ENCODE results near the gene TMEM245. TPM values are rescaled to one million over a fixed set of nuclear protein-coding genes. Genes with fewer than 3 reads are reported as not detected.
"Not testable (repeated sequence)": the region's sequence is repeated elsewhere in the genome, so short reads cannot be mapped to it uniquely, and the experiment has no call there.

Gene TMEM245
- total RNA-seq, 1 experiment from 2014 or later: 37.2 TPM

GRCh38 chr9:109072133-109072692 lies 47.5 kb downstream of the TMEM245 start:
- DNase-seq (ENCODE audit: low read depth): no peak

GRCh38 chr9:109068764-109069163 lies 51.0 kb downstream of the TMEM245 start:
- DNase-seq (ENCODE audit: low read depth): no peak

- DNase-seq (ENCODE audit: low read depth): peak; percentile 87
Observed at GRCh38 chr9:109064963-109065702, 54.6 kb downstream of the TMEM245 start.

GRCh38 chr9:109063760-109064159 lies 56.0 kb downstream of the TMEM245 start:
- peak; percentile 63 for DNase-seq (ENCODE audit: low read depth)

GRCh38 chr9:109062543-109062942 lies 57.2 kb downstream of the TMEM245 start:
- no peak for DNase-seq (ENCODE audit: low read depth)

GRCh38 chr9:109060191-109060590 lies 59.6 kb downstream of the TMEM245 start:
- DNase-seq (ENCODE audit: low read depth): no peak

- not testable (repeated sequence) for DNase-seq (ENCODE audit: low read depth)
Observed at GRCh38 chr9:109053121-109053520, 66.6 kb downstream of the TMEM245 start.

GRCh38 chr9:109052416-109052815 lies 67.3 kb downstream of the TMEM245 start:
- DNase-seq (ENCODE audit: low read depth): no peak

- no peak for DNase-seq (ENCODE audit: low read depth)
Observed at GRCh38 chr9:109051733-109052132, 68.0 kb downstream of the TMEM245 start.

GRCh38 chr9:109050444-109050843 lies 69.3 kb downstream of the TMEM245 start:
- no peak for DNase-seq (ENCODE audit: low read depth)

GRCh38 chr9:109048822-109049221 lies 70.9 kb downstream of the TMEM245 start:
- DNase-seq (ENCODE audit: low read depth): no peak

GRCh38 chr9:109047259-109047658 lies 72.5 kb downstream of the TMEM245 start:
- DNase-seq (ENCODE audit: low read depth): no peak

GRCh38 chr9:109046346-109046745 lies 73.4 kb downstream of the TMEM245 start:
- no peak for DNase-seq (ENCODE audit: low read depth)

- no peak for DNase-seq (ENCODE audit: low read depth)
Observed at GRCh38 chr9:109043578-109043977, 76.2 kb downstream of the TMEM245 start.

GRCh38 chr9:109040571-109040970 lies 79.2 kb downstream of the TMEM245 start:
- DNase-seq (ENCODE audit: low read depth): no peak

GRCh38 chr9:109039539-109039938 lies 80.2 kb downstream of the TMEM245 start:
- DNase-seq (ENCODE audit: low read depth): peak; percentile 69

- DNase-seq (ENCODE audit: low read depth): no peak
Observed at GRCh38 chr9:109037946-109038715, 81.6 kb downstream of the TMEM245 start.

- no peak for DNase-seq (ENCODE audit: low read depth)
Observed at GRCh38 chr9:109036744-109037680, 82.7 kb downstream of the TMEM245 start.

- DNase-seq (ENCODE audit: low read depth): peak; percentile 95
Observed at GRCh38 chr9:109035684-109036423, 83.9 kb downstream of the TMEM245 start.

- no peak for DNase-seq (ENCODE audit: low read depth)
Observed at GRCh38 chr9:109033941-109034700, 85.6 kb downstream of the TMEM245 start.
